ENCODE measurements around the gene VPS16. TPM values are rescaled to one million over a fixed set of nuclear protein-coding genes. Genes with fewer than 3 reads are reported as not detected.
"Not testable (repeated sequence)": the region's sequence is repeated elsewhere in the genome, so short reads cannot be mapped to it uniquely, and the experiment has no call there.

VPS16 gene
- total RNA-seq, 1 donor from 2014 or later, result 46.0 TPM

DNA sequence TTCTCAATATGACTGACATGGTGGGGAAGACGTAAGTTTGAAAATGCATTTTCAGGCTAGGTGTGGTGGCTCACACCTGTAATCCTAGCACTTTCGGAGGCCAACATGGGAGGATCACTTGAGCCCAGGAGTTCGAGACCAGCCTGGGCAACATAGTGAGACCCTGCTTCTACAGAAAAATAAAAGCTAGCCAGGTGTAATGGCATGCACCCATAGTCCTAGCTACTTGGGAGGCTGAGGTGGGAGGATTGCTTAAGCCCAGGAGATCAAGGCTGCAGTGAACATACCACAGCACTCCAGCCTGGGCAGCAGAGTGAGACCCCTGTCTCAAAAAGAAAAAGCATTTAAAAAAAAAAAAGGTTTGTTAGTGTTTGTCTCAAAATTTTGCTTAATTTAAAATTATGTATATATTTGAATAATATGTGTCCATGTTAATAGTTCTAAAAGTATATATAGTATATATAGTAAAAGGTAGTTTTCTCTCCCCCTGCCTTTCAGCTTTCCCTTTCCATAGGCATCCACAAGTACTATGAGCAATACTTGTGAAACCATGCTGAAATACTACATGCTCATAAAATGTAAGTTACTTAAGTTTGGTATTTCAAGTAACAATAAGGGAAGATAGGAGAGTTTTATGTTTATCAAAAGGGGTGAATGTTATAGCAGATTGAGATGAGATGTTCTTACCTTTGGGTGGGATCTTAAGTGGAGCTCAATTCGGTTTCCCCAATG lies 47.8 kb downstream of the VPS16 start:
- Mint-ChIP-seq H3K36me3 (ENCODE audit: low read depth) (peaks cover 15% of the 10 kb centered on the region), H3K9me3 (no peaks in the 10 kb centered on the region), H3K27ac (no peak overlapping the region), H3K4me3 (no peak overlapping the region), H3K4me1 (ENCODE audit: low read depth) (peaks cover 59% of the 10 kb centered on the region), H3K27me3 (ENCODE audit: insufficient read depth) (no peaks in the 10 kb centered on the region)
- intact Hi-C loops (cut with micrococcal nuclease), result no loop called here
- DNase-seq (ENCODE audit: low spot score), result no peak

- Mint-ChIP-seq H3K4me1 (ENCODE audit: low read depth) (peaks cover 53% of the 10 kb centered on the region), H3K27me3 (ENCODE audit: insufficient read depth) (no peaks in the 10 kb centered on the region), H3K4me3 (no peak overlapping the region), H3K9me3 (peaks cover 2% of the 10 kb centered on the region), H3K27ac (no peak overlapping the region), H3K36me3 (ENCODE audit: low read depth) (peaks cover 13% of the 10 kb centered on the region)
- intact Hi-C loops (cut with micrococcal nuclease), result no loop called here
- no peak for DNase-seq (ENCODE audit: low spot score)
These were observed 48.7 kb downstream of the VPS16 start for GRCh38 chr20:2889209-2889608.

GRCh38 chr20:2889797-2890196 lies 49.3 kb downstream of the VPS16 start:
- DNase-seq (ENCODE audit: low spot score), result no peak
- Mint-ChIP-seq H3K27ac (no peak overlapping the region), H3K36me3 (ENCODE audit: low read depth) (peaks cover 16% of the 10 kb centered on the region), H3K4me1 (ENCODE audit: low read depth) (peaks cover 47% of the 10 kb centered on the region), H3K9me3 (peaks cover 5% of the 10 kb centered on the region), H3K4me3 (no peak overlapping the region), H3K27me3 (ENCODE audit: insufficient read depth) (no peaks in the 10 kb centered on the region)
- intact Hi-C loops (cut with micrococcal nuclease), result no loop called here

GRCh38 chr20:2890742-2891141 lies 50.2 kb downstream of the VPS16 start:
- H3K36me3 Mint-ChIP-seq (ENCODE audit: low read depth), result peaks cover 16% of the 10 kb centered on the region
- H3K4me3 Mint-ChIP-seq, result no peak overlapping the region
- peaks cover 5% of the 10 kb centered on the region for H3K9me3 Mint-ChIP-seq
- H3K27me3 Mint-ChIP-seq (ENCODE audit: insufficient read depth), result no peaks in the 10 kb centered on the region
- no peak for DNase-seq (ENCODE audit: low spot score)
- intact Hi-C loops (cut with micrococcal nuclease), result no loop called here
- H3K27ac Mint-ChIP-seq, result no peak overlapping the region
- H3K4me1 Mint-ChIP-seq (ENCODE audit: low read depth), result peaks cover 37% of the 10 kb centered on the region

DNA sequence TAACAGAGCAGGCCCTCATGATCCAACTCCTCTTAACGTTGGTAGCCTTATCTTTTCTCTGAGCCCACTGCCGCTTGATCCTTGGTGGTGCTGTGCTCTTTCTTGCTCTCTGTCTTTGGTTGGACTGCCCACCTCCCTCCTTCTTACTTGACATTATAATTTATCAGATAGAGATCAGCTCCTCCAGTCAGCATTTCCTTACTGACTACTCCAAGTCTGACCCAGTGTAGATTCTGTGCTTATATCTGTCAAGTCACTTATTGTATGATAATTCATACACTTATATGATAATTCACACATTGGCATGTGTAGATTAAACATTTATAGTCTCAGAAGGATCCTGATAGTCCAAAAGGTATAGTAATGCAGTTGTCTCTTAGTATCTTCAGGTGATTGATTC lies 50.8 kb downstream of the VPS16 start:
- Mint-ChIP-seq H3K27ac (no peak overlapping the region), H3K27me3 (ENCODE audit: insufficient read depth) (no peaks in the 10 kb centered on the region), H3K36me3 (ENCODE audit: low read depth) (peaks cover 16% of the 10 kb centered on the region), H3K4me3 (no peak overlapping the region), H3K9me3 (peaks cover 5% of the 10 kb centered on the region), H3K4me1 (ENCODE audit: low read depth) (peaks cover 37% of the 10 kb centered on the region)
- no peak for DNase-seq (ENCODE audit: low spot score)
- intact Hi-C loops (cut with micrococcal nuclease), result no loop called here

GRCh38 chr20:2892376-2892775 lies 51.8 kb downstream of the VPS16 start:
- Mint-ChIP-seq H3K4me3 (no peak overlapping the region), H3K27ac (no peak overlapping the region), H3K4me1 (ENCODE audit: low read depth) (peaks cover 33% of the 10 kb centered on the region), H3K36me3 (ENCODE audit: low read depth) (peaks cover 20% of the 10 kb centered on the region), H3K27me3 (ENCODE audit: insufficient read depth) (no peaks in the 10 kb centered on the region), H3K9me3 (peaks cover 5% of the 10 kb centered on the region)
- DNase-seq (ENCODE audit: low spot score), result no peak
- intact Hi-C loops (cut with micrococcal nuclease), result no loop called here

- H3K27ac Mint-ChIP-seq, result no peak overlapping the region
- peaks cover 18% of the 10 kb centered on the region for H3K36me3 Mint-ChIP-seq (ENCODE audit: low read depth)
- H3K9me3 Mint-ChIP-seq, result peaks cover 5% of the 10 kb centered on the region
- no peak for DNase-seq (ENCODE audit: low spot score)
- H3K27me3 Mint-ChIP-seq (ENCODE audit: insufficient read depth), result no peaks in the 10 kb centered on the region
- no peak overlapping the region for H3K4me3 Mint-ChIP-seq
- H3K4me1 Mint-ChIP-seq (ENCODE audit: low read depth), result peaks cover 21% of the 10 kb centered on the region
- intact Hi-C loops (cut with micrococcal nuclease), result no loop called here
These were observed 53.7 kb downstream of the VPS16 start for GRCh38 chr20:2894221-2894620.

DNA sequence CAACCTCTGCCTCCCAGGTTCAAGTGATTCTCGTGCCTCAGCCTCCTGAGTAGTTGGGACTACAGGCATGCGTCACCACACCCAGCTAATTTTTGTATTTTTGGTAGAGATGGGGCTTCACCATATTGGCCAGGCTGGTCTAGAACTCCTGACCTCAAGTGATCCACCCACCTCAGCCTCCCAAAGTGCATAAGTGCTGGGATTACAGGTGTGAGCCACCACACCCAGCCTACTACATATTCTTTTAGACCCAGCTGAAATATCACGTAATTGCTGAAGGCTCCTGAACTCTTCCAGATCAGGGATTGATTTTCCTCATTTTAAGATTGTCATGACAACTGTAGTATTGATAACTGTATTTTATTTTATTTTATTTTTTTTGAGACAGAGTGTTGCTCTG lies 54.6 kb downstream of the VPS16 start:
- H3K27ac Mint-ChIP-seq; H3K4me3 Mint-ChIP-seq; intact Hi-C loops (cut with micrococcal nuclease); H3K27me3 Mint-ChIP-seq (ENCODE audit: insufficient read depth); DNase-seq (ENCODE audit: low spot score); H3K9me3 Mint-ChIP-seq: not testable (repeated sequence)
- Mint-ChIP-seq H3K36me3 (ENCODE audit: low read depth) (peaks cover 18% of the 10 kb centered on the region), H3K4me1 (ENCODE audit: low read depth) (peaks cover 26% of the 10 kb centered on the region)

GRCh38 chr20:2899243-2899642 lies 58.7 kb downstream of the VPS16 start:
- DNase-seq (ENCODE audit: low spot score), result no peak

DNA sequence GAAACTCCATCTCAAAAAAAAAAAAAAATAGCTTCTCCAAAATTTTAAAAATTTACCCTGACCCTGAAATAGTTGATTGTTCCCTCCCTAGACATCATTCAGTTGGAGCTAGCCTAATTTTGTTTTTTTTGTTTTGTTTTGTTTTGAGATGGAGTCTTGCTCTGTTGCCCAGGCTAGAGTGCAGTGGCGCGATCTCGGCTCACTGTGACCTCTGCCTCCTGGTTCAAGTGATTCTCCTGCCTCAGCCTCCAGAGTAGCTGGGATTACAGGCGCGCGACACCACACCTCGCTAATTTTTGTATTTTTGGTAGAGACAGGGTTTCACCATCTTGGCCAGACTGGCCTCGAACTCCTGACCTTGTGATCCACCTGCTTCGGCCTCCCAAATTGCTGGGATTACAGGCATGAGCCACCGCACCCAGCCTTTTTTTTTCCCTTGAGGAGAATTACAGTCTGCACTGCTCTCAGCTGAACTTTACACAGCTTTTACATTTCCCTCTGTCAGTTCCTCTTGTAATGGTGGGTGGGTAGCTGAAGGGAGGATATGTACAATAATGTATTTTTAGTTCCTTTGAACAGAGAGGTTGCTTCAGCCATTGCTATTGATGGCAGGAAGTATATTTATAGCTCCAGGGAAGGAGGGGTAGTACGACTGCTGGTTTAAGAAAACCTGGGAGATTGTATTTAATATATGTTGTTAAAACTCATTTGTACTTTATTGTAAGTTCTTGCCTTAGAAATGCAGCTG lies 60.5 kb downstream of the VPS16 start:
- DNase-seq (ENCODE audit: low spot score), result no peak
- peaks cover 7% of the 10 kb centered on the region for H3K36me3 Mint-ChIP-seq (ENCODE audit: low read depth)
- intact Hi-C loops (cut with micrococcal nuclease), result no loop called here
- H3K4me3 Mint-ChIP-seq, result peak overlapping the region; percentile 55
- no peaks in the 10 kb centered on the region for H3K9me3 Mint-ChIP-seq
- peaks cover 20% of the 10 kb centered on the region for H3K4me1 Mint-ChIP-seq (ENCODE audit: low read depth)
- H3K27ac Mint-ChIP-seq, result no peak overlapping the region
- H3K27me3 Mint-ChIP-seq (ENCODE audit: insufficient read depth), result no peaks in the 10 kb centered on the region

More at GRCh38 chr20:2899243-2899642, 58.7 kb downstream of the VPS16 start:
- H3K4me3 Mint-ChIP-seq, result no peak overlapping the region
- H3K4me1 Mint-ChIP-seq (ENCODE audit: low read depth), result peaks cover 20% of the 10 kb centered on the region
- peaks cover 9% of the 10 kb centered on the region for H3K36me3 Mint-ChIP-seq (ENCODE audit: low read depth)
- H3K9me3 Mint-ChIP-seq, result peaks cover 2% of the 10 kb centered on the region
- H3K27me3 Mint-ChIP-seq (ENCODE audit: insufficient read depth), result no peaks in the 10 kb centered on the region
- no peak overlapping the region for H3K27ac Mint-ChIP-seq
- intact Hi-C loops (cut with micrococcal nuclease), result no loop called here

- Mint-ChIP-seq H3K27me3 (ENCODE audit: insufficient read depth) (no peaks in the 10 kb centered on the region), H3K27ac (no peak overlapping the region), H3K4me3 (no peak overlapping the region), H3K9me3 (no peaks in the 10 kb centered on the region), H3K36me3 (ENCODE audit: low read depth) (peaks cover 3% of the 10 kb centered on the region), H3K4me1 (ENCODE audit: low read depth) (peaks cover 20% of the 10 kb centered on the region)
- no peak for DNase-seq (ENCODE audit: low spot score)
- intact Hi-C loops (cut with micrococcal nuclease), result no loop called here
These were observed 61.7 kb downstream of the VPS16 start for GRCh38 chr20:2902291-2902690.

- no peak overlapping the region for H3K4me3 Mint-ChIP-seq
- intact Hi-C loops (cut with micrococcal nuclease), result no loop called here
- H3K27ac Mint-ChIP-seq, result no peak overlapping the region
- H3K36me3 Mint-ChIP-seq (ENCODE audit: low read depth), result peaks cover 1% of the 10 kb centered on the region
- no peaks in the 10 kb centered on the region for H3K27me3 Mint-ChIP-seq (ENCODE audit: insufficient read depth)
- no peaks in the 10 kb centered on the region for H3K9me3 Mint-ChIP-seq
- peaks cover 20% of the 10 kb centered on the region for H3K4me1 Mint-ChIP-seq (ENCODE audit: low read depth)
- no peak for DNase-seq (ENCODE audit: low spot score)
These were observed 62.3 kb downstream of the VPS16 start for GRCh38 chr20:2902818-2903217.

DNA sequence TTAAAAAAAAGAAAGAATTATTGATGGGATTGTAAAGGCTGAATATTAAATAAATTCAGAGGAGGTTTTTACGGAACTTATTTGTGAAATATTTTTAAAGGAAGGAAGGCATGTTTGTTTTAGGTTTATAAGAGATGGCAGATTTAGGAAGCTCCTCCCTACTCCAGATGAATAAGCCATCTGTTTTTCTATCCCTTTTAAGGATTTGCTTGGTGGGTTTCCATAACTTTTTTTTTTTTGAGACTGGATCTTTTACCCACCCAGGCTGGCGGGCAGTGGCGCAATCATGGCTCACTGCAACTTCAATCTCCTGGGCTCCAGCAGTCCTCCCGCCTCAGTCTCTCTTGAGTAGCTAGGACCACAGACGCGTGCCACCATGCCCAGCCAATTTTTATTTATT lies 63.1 kb downstream of the VPS16 start:
- intact Hi-C loops (cut with micrococcal nuclease), result no loop called here
- Mint-ChIP-seq H3K9me3 (no peaks in the 10 kb centered on the region), H3K4me1 (ENCODE audit: low read depth) (peaks cover 20% of the 10 kb centered on the region), H3K4me3 (no peak overlapping the region), H3K36me3 (ENCODE audit: low read depth) (peaks cover 3% of the 10 kb centered on the region), H3K27me3 (ENCODE audit: insufficient read depth) (no peaks in the 10 kb centered on the region), H3K27ac (no peak overlapping the region)
- DNase-seq (ENCODE audit: low spot score), result no peak
